ENCODE data around the gene SOX8. TPM values are rescaled to one million over a fixed set of nuclear protein-coding genes. Genes with fewer than 3 reads are reported as not detected.

Gene SOX8
- total RNA-seq, 4 donors from 2014 or later: 3.0 to 27.7 (median 11.4) TPM

DNA sequence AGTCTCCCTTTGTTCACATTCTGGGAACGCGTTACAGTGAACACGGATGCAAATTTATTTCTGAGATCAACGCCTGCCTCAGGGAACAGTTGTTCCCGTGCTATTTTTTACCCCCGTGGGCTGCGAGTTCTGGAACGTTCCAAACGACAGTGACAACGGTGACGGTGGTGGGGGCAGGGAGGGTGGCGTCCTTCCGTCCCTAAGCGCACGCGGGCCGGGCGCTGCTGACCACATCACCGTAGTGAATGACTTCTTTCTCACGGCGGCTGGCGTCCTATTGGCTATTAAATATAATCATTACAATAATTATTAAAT lies 45.9 kb downstream of the SOX8 start:
- TF ChIP-seq, protein P1, sequence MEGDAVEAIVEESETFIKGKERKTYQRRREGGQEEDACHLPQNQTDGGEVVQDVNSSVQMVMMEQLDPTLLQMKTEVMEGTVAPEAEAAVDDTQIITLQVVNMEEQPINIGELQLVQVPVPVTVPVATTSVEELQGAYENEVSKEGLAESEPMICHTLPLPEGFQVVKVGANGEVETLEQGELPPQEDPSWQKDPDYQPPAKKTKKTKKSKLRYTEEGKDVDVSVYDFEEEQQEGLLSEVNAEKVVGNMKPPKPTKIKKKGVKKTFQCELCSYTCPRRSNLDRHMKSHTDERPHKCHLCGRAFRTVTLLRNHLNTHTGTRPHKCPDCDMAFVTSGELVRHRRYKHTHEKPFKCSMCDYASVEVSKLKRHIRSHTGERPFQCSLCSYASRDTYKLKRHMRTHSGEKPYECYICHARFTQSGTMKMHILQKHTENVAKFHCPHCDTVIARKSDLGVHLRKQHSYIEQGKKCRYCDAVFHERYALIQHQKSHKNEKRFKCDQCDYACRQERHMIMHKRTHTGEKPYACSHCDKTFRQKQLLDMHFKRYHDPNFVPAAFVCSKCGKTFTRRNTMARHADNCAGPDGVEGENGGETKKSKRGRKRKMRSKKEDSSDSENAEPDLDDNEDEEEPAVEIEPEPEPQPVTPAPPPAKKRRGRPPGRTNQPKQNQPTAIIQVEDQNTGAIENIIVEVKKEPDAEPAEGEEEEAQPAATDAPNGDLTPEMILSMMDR (IDR thresholded peaks at IDR 0.05): no peak
- no peak for TF ChIP-seq POLR2A (IDR thresholded peaks at IDR 0.05)
- intact Hi-C loops (cut with DNase I; ENCODE audit: low total_unique reads): no loop called here
- 58 to 67% methylated on average over 22 of the region's 22 CpGs for WGBS, 2 donors
- no peak for DNase-seq (ENCODE audit: low spot score in 2 of 2)
- no peak overlapping the region for H3K4me3 ChIP-seq (ENCODE audit: low read depth, poor library complexity, severe bottlenecking)

DNA sequence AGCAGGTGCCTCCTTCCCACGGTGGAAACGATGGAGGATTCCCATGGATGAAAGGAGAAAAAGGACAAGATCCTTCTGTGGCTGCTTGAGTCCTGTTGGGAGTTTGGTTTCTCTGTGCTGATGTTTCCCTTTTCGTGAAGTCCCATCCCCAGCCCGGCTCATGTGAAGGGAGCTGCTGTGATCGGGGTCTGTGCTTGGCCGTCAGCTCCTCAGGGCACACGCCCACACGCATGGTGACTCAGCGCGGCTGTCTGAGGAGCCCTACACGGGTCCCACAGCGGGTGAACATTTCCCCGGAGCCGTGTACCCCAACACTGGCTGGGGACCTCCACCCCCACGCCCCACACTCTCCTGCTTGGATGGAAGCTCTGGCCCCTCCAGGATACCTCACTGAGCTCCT lies 46.5 kb downstream of the SOX8 start:
- intact Hi-C loops (cut with DNase I; ENCODE audit: low total_unique reads): no loop called here
- 35 to 37% methylated on average over 15 of the region's 15 CpGs for WGBS, 2 donors

DNA sequence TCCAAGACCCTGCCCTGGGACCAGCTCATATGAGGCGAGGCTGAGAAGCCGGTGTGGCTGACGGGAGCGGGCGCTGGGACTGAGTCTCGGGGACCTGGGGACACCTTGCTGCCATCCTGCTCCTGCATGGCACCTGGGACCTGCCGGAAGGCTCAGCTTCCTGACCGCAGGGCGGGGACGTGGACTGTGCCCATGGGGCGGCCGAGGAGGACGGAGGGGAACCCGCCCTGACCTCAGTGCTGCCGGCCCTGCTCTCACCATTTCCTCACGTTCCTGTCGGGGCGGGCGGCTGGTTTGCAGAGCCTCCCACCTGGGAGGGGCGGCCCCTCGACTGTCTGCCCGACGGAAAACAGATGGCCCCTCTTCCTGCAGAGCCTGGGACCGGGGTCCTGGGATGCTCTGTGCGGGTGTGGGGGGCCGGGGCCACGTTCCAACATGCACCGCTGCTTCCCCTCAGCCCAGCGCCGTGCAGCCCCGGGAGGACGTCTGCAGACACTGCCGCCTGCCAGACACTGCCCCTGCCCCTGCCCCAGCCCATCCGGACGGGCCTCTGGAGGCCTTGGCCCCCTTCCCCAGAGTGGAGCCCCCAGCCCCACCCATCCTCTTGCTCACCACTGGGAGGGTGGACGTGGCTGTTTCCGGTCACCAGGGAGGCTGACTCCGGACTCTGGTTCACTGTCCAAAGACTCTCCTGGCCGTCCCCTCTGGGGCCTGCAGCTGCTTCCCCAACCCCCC lies 47.1 kb downstream of the SOX8 start:
- TF ChIP-seq, protein P1 (IDR thresholded peaks at IDR 0.05): no peak
- no peak for TF ChIP-seq POLR2A (IDR thresholded peaks at IDR 0.05)
- no peak overlapping the region for H3K4me3 ChIP-seq (ENCODE audit: low read depth, poor library complexity, severe bottlenecking)
- no peak for DNase-seq (ENCODE audit: low spot score in 2 of 2)
- WGBS, 2 donors: 26 to 34% methylated on average over 32 to 39 of the region's 39 CpGs
- intact Hi-C loops (cut with DNase I; ENCODE audit: low total_unique reads): no loop called here

More for the DNA sequence above, 46.5 kb downstream of the SOX8 start:
- TF ChIP-seq POLR2A (IDR thresholded peaks at IDR 0.05): no peak
- TF ChIP-seq, protein P1 (IDR thresholded peaks at IDR 0.05): no peak
- no peak for DNase-seq (ENCODE audit: low spot score in 2 of 2)
- H3K4me3 ChIP-seq (ENCODE audit: low read depth, poor library complexity, severe bottlenecking): no peak overlapping the region

DNA sequence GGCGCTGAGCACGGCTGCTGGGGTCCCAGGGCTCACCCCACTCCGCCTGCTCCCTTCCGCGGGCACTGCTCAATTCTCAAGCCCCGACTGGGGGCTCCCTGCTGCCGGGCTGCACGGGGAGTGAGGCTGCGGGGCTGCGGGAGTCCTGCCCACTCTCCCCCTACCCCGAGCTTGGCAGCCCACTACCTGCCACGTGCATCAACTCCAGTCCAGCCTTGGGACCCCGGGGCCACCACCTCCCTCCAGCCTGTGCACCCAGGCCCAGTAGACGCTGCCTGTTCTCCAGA lies 47.6 kb downstream of the SOX8 start:
- intact Hi-C loops (cut with DNase I; ENCODE audit: low total_unique reads): no loop called here
- 68 to 70% methylated on average over 11 to 14 of the region's 14 CpGs for WGBS, 2 donors
- no peak for DNase-seq (ENCODE audit: low spot score in 2 of 2)
- no peak overlapping the region for H3K4me3 ChIP-seq (ENCODE audit: low read depth, poor library complexity, severe bottlenecking)
- TF ChIP-seq, protein P1 (IDR thresholded peaks at IDR 0.05): no peak
- no peak for TF ChIP-seq POLR2A (IDR thresholded peaks at IDR 0.05)

DNA sequence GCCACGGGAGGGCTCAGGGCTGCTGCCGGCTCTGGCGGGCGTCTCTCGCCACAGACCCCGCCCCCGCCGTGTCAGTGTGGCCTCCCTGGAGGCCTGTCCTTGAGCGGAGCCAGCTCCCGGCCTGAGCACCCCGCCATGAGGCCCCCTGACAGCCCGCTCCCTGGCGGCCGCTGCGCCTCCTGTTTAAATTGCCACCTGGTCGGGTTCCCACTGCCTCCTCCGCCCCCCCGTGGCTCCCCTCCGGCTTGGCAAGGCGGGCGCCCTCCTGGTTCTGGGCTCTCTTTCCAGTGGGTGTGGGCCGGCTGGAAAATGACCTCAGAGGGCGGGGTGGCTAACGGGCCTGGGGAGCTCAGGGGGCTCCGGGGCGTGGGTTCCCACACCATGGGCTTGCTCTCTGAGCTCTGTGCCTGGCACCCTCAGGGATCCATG lies 48.9 kb downstream of the SOX8 start:
- DNase-seq (ENCODE audit: low spot score in 2 of 2): no peak

More for the DNA sequence above, 48.9 kb downstream of the SOX8 start:
- no peak for TF ChIP-seq POLR2A (IDR thresholded peaks at IDR 0.05)
- TF ChIP-seq, protein P1 (IDR thresholded peaks at IDR 0.05): no peak
- no peak overlapping the region for H3K4me3 ChIP-seq (ENCODE audit: low read depth, poor library complexity, severe bottlenecking)
- intact Hi-C loops (cut with DNase I; ENCODE audit: low total_unique reads): no loop called here
- 28% methylated on average over 12 of the region's 26 CpGs; no CpG with 5 or more reads in 1 of the 2 donors for WGBS, 2 donors

Measured in lower leg skin (tissue), 4 donors.